Central memory CD4-positive, alpha-beta T cell (primary cell): ENCODE results near the gene ZNF317.
"Not testable (repeated sequence)": the region's sequence is repeated elsewhere in the genome, so short reads cannot be mapped to it uniquely, and the experiment has no call there.

Experiments used
- DNase-seq: peaks from one replicate; pipeline ENCODE4 v3.0.0; 2022

The ZNF317 gene

DNA sequence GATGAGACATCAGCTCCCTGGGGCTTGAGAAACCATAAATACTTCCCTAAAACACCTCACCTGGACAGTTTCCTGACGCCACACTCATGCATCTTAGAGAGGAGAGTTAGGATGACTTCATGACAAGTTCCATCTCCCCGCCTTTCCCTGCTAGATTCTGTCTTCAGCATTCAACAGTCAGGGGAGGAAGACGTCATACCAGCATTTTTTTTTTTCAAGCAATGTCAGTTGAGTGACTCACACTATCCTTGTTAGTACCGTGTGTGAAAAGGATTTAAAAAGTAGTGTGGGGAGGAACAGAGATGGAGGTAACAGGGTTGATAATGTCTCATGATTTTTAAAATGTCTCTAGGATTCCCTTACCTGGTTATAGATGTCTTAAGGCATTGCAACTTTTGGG is 38.7 kb downstream of the ZNF317 start, which contains the start of gene OR7D2:
OR7D2 (plus strand) TSS at position 79 of the 400 bp plus-strand sequence. CDS start 6,803 bp downstream, outside the sequence.
- DNase-seq: no peak

GRCh38 chr19:9183000-9183399 is 42.8 kb downstream of the ZNF317 start:
- no peak for DNase-seq

GRCh38 chr19:9187191-9187590 is 47.0 kb downstream of the ZNF317 start:
- DNase-seq: no peak

GRCh38 chr19:9189535-9189934 is 49.3 kb downstream of the ZNF317 start:
- DNase-seq: no peak

DNA sequence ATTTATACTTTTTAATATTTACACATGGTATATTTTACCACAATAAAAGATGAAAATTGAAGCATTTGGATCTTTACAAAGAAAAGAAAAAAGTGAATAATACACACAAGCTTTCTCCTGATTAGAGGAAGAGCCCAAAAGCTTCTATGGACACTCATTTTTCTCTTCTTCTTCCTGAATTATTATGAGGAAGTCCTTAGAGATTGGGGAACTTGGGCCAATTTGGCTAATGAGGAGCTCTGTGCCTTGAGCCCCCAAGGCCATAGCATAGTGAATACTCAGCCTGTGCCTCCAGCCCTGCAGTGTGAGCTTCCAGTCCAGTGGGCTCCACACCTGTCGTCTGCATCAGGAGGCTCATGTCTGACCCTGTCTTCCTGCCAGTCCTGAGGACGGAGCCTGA is 57.8 kb downstream of the ZNF317 start:
- not testable (repeated sequence) for DNase-seq

- DNase-seq: peak; percentile 35
These were observed 65.4 kb downstream of the ZNF317 start for GRCh38 chr19:9205501-9206113.
